ENCODE measurements around the gene CNTRL.
"Not testable (repeated sequence)": the region's sequence is repeated elsewhere in the genome, so short reads cannot be mapped to it uniquely, and the experiment has no call there.

Gene CNTRL

DNA sequence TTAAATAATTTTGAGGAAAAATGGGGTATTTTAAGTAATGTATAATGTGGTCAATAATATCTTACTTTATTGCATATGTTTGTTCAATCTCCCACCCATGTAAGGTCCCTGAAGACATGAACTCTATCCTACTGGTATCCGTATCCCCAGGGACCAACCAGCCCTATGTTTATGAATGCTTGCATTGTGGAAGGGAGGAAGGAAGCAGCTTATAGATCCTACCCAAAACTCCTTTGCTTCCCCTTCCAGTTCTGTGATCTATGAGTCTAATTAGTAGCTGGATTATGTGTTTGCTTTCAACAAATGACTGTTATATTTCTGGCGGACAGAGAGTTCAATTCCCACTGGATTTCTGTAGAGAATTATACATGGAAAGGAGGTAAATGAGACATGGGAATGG is 45.6 kb downstream of the CNTRL start:
- Histone ChIP-seq H3K4me1 (ENCODE audit: insufficient read depth, insufficient read length) (no peaks in the 10 kb centered on the region), H3K9me3 (ENCODE audit: insufficient read depth, low read length) (no peaks in the 10 kb centered on the region), H3K4me3 (ENCODE audit: insufficient read length, low read depth) (no peak overlapping the region), H3K27me3 (ENCODE audit: insufficient read depth, insufficient read length) (no peaks in the 10 kb centered on the region), H3K36me3 (ENCODE audit: insufficient read depth, insufficient read length, low read length) (no peaks in the 10 kb centered on the region), H3K9ac (ENCODE audit: insufficient read length, low read depth) (no peak overlapping the region)
- DNase-seq (ENCODE audit: low read depth, low spot score): no peak
- TF ChIP-seq YY1 (IDR thresholded peaks at IDR 0.05; ENCODE audit: insufficient read depth, insufficient read length) (no peak), ZNF274 (IDR thresholded peaks at IDR 0.05; ENCODE audit: low read depth, low read length) (no peak)

DNA sequence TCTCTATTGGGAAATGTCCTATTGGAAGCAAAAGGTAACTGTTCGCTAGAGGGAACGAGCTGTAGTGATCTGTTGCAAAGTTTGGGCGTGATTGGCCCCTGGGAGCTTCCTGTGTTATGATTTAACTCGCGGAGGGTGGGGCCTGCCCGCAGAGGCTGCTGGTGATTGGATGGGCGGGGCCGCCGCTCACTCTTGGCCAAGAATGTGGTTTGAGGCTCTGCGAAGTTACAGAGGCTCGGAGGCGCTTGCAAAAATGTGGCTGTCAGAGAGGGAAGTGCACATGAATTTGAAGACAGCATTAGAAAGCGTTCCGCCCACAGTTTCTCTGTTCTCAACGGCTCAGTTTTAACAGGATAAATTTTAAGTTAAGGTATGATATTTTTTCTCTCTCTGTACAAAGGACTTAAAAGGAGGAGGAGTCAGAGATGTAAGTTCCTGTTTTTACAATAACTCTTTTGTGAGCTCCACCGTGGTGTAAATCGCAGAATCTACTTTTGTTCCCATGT is 46.9 kb downstream of the CNTRL start:
- Histone ChIP-seq H3K36me3 (ENCODE audit: insufficient read depth, insufficient read length, low read length) (no peaks in the 10 kb centered on the region), H3K4me3 (ENCODE audit: insufficient read length, low read depth) (no peak overlapping the region), H3K9ac (ENCODE audit: insufficient read length, low read depth) (no peak overlapping the region), H3K4me1 (ENCODE audit: insufficient read depth, insufficient read length) (no peaks in the 10 kb centered on the region), H3K27me3 (ENCODE audit: insufficient read depth, insufficient read length) (no peaks in the 10 kb centered on the region), H3K9me3 (ENCODE audit: insufficient read depth, low read length) (no peaks in the 10 kb centered on the region)
- TF ChIP-seq YY1 (IDR thresholded peaks at IDR 0.05; ENCODE audit: insufficient read depth, insufficient read length): no peak
- no peak for TF ChIP-seq SUZ12 (IDR thresholded peaks at IDR 0.05; ENCODE audit: extremely low read depth, insufficient read depth, insufficient read length)
- no peak for TF ChIP-seq ZNF274 (IDR thresholded peaks at IDR 0.05; ENCODE audit: low read depth, low read length)
- peak; percentile 87 for DNase-seq (ENCODE audit: low read depth, low spot score)

DNA sequence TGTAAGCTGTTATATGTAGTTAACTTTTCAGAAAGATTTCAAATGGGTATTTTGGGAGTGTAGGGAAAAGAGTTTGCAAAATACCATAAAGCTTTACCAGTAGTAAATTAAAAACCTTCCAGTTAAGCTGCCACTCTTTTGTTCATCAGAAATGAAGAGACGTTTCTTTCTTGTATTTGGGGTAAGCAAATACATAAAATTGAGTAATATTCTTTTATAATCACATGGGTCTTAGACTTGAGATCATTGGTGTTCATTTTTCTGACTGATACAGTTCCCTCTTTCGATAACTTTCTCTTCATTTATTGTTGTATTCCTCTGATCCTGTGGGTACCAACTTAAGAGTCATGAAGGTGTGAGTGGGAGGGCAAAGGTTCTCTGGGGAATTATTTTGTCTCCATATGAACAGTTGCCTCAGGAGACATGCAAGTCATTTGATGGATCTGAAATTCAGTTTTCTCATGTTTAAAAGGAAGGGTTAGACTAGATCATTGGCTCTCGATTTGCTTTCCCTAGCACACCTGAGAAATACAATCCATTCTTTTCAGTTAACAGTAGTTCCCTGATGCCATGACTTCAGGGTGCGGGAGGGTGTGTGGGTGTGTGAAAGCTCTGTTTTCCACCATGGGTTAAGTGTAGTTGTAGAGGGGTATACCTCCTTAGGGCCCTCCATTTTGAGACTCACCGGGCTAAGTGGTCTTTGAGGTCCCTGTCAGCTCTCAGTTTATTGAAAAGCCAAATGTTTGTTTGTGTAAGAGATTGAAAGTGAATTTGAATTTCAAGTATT is 47.7 kb downstream of the CNTRL start:
- H3K4me3 ChIP-seq (ENCODE audit: insufficient read length, low read depth): no peak overlapping the region
- DNase-seq (ENCODE audit: low read depth, low spot score): no peak
- H3K4me1 ChIP-seq (ENCODE audit: insufficient read depth, insufficient read length): no peaks in the 10 kb centered on the region
- no peaks in the 10 kb centered on the region for H3K36me3 ChIP-seq (ENCODE audit: insufficient read depth, insufficient read length, low read length)
- H3K9ac ChIP-seq (ENCODE audit: insufficient read length, low read depth): no peak overlapping the region
- H3K9me3 ChIP-seq (ENCODE audit: insufficient read depth, low read length): no peaks in the 10 kb centered on the region
- TF ChIP-seq SUZ12 (IDR thresholded peaks at IDR 0.05; ENCODE audit: extremely low read depth, insufficient read depth, insufficient read length): no peak
- TF ChIP-seq YY1 (IDR thresholded peaks at IDR 0.05; ENCODE audit: insufficient read depth, insufficient read length): no peak
- no peak for TF ChIP-seq ZNF274 (IDR thresholded peaks at IDR 0.05; ENCODE audit: low read depth, low read length)
- H3K27me3 ChIP-seq (ENCODE audit: insufficient read depth, insufficient read length): no peaks in the 10 kb centered on the region

DNA sequence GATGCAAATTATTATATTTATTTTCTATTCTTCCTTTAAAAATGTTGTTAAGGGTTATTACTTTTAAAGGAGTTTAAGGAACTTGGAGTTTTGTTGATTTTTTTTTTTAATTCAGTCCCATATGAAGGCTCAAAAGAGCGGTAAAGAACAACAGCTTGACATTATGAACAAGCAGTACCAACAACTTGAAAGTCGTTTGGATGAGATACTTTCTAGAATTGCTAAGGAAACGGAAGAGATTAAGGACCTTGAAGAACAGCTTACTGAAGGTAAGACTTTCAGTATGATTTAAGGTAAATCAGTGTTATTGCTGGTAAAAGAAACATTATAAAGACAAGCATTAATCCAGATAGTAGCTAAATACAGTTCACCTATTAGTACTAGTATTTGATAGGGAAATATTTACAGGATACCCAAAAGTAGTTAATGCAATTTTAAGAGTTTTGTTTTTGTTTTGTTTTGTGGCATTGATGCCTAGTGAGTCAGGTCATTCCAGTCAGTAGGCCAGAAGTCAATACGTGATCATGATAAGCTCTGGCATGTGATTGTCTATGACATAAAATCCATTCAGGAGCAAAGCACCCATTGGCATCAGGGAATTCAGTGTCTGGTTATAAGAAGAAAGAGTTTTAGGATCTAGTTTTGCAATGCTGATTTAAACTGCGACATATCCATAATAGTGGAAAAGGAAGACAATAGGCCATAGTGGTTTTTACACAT is 49.2 kb downstream of the CNTRL start:
- H3K27me3 ChIP-seq (ENCODE audit: insufficient read depth, insufficient read length): no peaks in the 10 kb centered on the region
- no peaks in the 10 kb centered on the region for H3K9me3 ChIP-seq (ENCODE audit: insufficient read depth, low read length)
- H3K4me3 ChIP-seq (ENCODE audit: insufficient read length, low read depth): no peak overlapping the region
- DNase-seq (ENCODE audit: low read depth, low spot score): no peak
- H3K36me3 ChIP-seq (ENCODE audit: insufficient read depth, insufficient read length, low read length): no peaks in the 10 kb centered on the region
- no peaks in the 10 kb centered on the region for H3K4me1 ChIP-seq (ENCODE audit: insufficient read depth, insufficient read length)
- TF ChIP-seq ZNF274 (IDR thresholded peaks at IDR 0.05; ENCODE audit: low read depth, low read length) (no peak), SUZ12 (IDR thresholded peaks at IDR 0.05; ENCODE audit: extremely low read depth, insufficient read depth, insufficient read length) (no peak), YY1 (IDR thresholded peaks at IDR 0.05; ENCODE audit: insufficient read depth, insufficient read length) (no peak)
- H3K9ac ChIP-seq (ENCODE audit: insufficient read length, low read depth): no peak overlapping the region

DNA sequence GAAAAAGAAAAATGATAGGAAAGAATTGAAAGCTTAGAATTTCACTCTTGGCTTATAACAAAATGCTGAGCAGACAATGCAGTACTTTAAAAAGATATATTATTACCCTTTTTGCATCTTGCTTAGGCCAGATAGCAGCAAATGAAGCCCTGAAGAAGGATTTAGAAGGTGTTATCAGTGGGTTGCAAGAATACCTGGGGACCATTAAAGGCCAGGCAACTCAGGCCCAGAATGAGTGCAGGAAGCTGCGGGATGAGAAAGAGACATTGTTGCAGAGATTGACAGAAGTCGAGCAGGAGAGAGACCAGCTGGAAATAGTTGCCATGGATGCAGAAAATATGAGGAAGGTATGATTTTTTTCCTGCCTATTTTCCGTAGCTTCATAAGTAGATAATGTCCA is 50.8 kb downstream of the CNTRL start:
- Histone ChIP-seq H3K27me3 (ENCODE audit: insufficient read depth, insufficient read length) (no peaks in the 10 kb centered on the region), H3K4me3 (ENCODE audit: insufficient read length, low read depth) (no peak overlapping the region), H3K4me1 (ENCODE audit: insufficient read depth, insufficient read length) (no peaks in the 10 kb centered on the region)

DNA sequence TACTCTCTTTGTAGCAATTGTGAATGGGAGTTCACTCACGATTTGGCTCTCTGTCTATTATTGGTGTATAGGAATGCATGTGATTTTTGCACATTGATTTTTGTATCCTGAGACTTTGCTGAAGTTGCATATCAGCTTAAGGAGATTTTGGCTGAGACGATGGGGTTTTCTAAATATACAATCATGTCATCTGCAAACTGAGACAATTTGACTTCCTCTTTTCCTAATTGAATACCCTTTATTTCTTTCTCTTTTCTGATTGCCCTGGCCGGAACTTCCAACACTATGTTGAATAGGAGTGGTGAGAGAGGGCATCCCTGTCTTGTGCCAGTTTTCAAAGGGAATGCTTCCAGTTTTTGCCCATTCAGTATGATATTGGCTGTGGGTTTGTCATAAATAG is 54.6 kb downstream of the CNTRL start:
- H3K9me3 ChIP-seq (ENCODE audit: insufficient read depth, low read length); H3K36me3 ChIP-seq (ENCODE audit: insufficient read depth, insufficient read length, low read length); H3K4me3 ChIP-seq (ENCODE audit: insufficient read length, low read depth); H3K9ac ChIP-seq (ENCODE audit: insufficient read length, low read depth); DNase-seq (ENCODE audit: low read depth, low spot score); H3K4me1 ChIP-seq (ENCODE audit: insufficient read depth, insufficient read length); H3K27me3 ChIP-seq (ENCODE audit: insufficient read depth, insufficient read length): not testable (repeated sequence)

More for the DNA sequence above, 50.8 kb downstream of the CNTRL start:
- Histone ChIP-seq H3K36me3 (ENCODE audit: insufficient read depth, insufficient read length, low read length) (no peaks in the 10 kb centered on the region), H3K9me3 (ENCODE audit: insufficient read depth, low read length) (no peaks in the 10 kb centered on the region), H3K9ac (ENCODE audit: insufficient read length, low read depth) (no peak overlapping the region)
- TF ChIP-seq ZNF274 (IDR thresholded peaks at IDR 0.05; ENCODE audit: low read depth, low read length) (no peak), YY1 (IDR thresholded peaks at IDR 0.05; ENCODE audit: insufficient read depth, insufficient read length) (no peak), SUZ12 (IDR thresholded peaks at IDR 0.05; ENCODE audit: extremely low read depth, insufficient read depth, insufficient read length) (no peak)
- no peak for DNase-seq (ENCODE audit: low read depth, low spot score)

DNA sequence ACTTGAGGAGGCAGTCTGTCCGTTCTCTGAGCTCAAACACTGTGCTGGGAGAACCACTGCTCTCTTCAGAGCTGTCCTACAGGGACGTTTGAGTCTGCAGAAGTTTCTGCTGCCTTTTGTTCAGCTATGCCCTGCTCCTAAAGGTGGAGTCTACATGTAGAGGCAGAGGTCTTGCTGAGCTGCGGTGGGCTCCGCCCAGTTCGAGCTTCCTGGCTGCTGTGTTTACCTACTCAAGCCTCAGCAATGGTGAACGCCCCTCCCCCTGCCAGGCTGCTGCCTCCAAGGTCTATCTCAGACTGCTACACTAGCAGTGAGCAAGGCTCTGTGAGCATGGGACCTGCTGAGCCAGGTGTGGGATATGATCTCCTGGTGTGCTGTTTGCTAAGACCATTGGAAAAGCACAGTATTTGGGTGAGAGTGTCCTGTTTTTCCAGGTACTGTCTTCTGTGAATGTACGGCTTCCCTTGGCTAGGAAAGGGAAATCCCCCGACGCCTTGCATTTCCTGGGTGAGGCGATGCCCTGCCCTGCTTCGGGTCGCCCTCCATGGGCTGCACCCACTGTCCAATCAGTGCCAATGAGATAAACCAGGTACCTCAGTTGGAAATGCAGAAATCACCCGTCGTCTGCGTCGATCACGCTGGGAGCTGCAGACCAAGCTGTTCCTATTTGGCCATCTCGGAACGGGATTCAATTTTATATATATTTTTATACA is 58.5 kb downstream of the CNTRL start:
- Histone ChIP-seq H3K36me3 (ENCODE audit: insufficient read depth, insufficient read length, low read length) (no peaks in the 10 kb centered on the region), H3K4me3 (ENCODE audit: insufficient read length, low read depth) (no peak overlapping the region), H3K9me3 (ENCODE audit: insufficient read depth, low read length) (no peaks in the 10 kb centered on the region), H3K9ac (ENCODE audit: insufficient read length, low read depth) (peak overlapping the region; percentile 26), H3K4me1 (ENCODE audit: insufficient read depth, insufficient read length) (peaks cover 3% of the 10 kb centered on the region), H3K27me3 (ENCODE audit: insufficient read depth, insufficient read length) (no peaks in the 10 kb centered on the region)
- no peak for TF ChIP-seq ZNF274 (IDR thresholded peaks at IDR 0.05; ENCODE audit: low read depth, low read length)
- peak; percentile 36 for DNase-seq (ENCODE audit: low read depth, low spot score)
